ENCODE data around the gene ADAMTS13. TPM values are rescaled to one million over a fixed set of nuclear protein-coding genes. Genes with fewer than 3 reads are reported as not detected.

The ADAMTS13 gene
- total RNA-seq, 1 donor from 2014 or later = 1.2 TPM

GRCh38 chr9:133475292-133476012 is 53.3 kb downstream of the ADAMTS13 start:
- intact Hi-C loops (cut with micrococcal nuclease) = no loop called here
- H3K27ac Mint-ChIP-seq = no peak overlapping the region
- peaks cover 3% of the 10 kb centered on the region for H3K27me3 Mint-ChIP-seq (ENCODE audit: insufficient read depth)
- no peak for DNase-seq (ENCODE audit: low spot score)
- H3K9me3 Mint-ChIP-seq = no peaks in the 10 kb centered on the region
- H3K36me3 Mint-ChIP-seq (ENCODE audit: low read depth) = no peaks in the 10 kb centered on the region
- H3K4me1 Mint-ChIP-seq (ENCODE audit: low read depth) = peaks cover 6% of the 10 kb centered on the region
- H3K4me3 Mint-ChIP-seq = no peak overlapping the region

- Mint-ChIP-seq H3K4me1 (ENCODE audit: low read depth) (peaks cover 6% of the 10 kb centered on the region), H3K9me3 (no peaks in the 10 kb centered on the region), H3K4me3 (no peak overlapping the region), H3K27ac (no peak overlapping the region), H3K27me3 (ENCODE audit: insufficient read depth) (peaks cover 5% of the 10 kb centered on the region), H3K36me3 (ENCODE audit: low read depth) (no peaks in the 10 kb centered on the region)
- intact Hi-C loops (cut with micrococcal nuclease) = no loop called here
- DNase-seq (ENCODE audit: low spot score) = no peak
Measured at GRCh38 chr9:133476036-133476931, 54.1 kb downstream of the ADAMTS13 start.

GRCh38 chr9:133476941-133477340 is 54.8 kb downstream of the ADAMTS13 start:
- no peak overlapping the region for H3K27ac Mint-ChIP-seq
- intact Hi-C loops (cut with micrococcal nuclease) = no loop called here
- H3K27me3 Mint-ChIP-seq (ENCODE audit: insufficient read depth) = peaks cover 6% of the 10 kb centered on the region
- H3K36me3 Mint-ChIP-seq (ENCODE audit: low read depth) = no peaks in the 10 kb centered on the region
- H3K4me3 Mint-ChIP-seq = no peak overlapping the region
- H3K9me3 Mint-ChIP-seq = no peaks in the 10 kb centered on the region
- H3K4me1 Mint-ChIP-seq (ENCODE audit: low read depth) = peaks cover 6% of the 10 kb centered on the region
- no peak for DNase-seq (ENCODE audit: low spot score)

GRCh38 chr9:133477461-133477860 is 55.3 kb downstream of the ADAMTS13 start:
- Mint-ChIP-seq H3K9me3 (no peaks in the 10 kb centered on the region), H3K4me1 (ENCODE audit: low read depth) (peaks cover 6% of the 10 kb centered on the region), H3K27ac (no peak overlapping the region), H3K27me3 (ENCODE audit: insufficient read depth) (peaks cover 6% of the 10 kb centered on the region), H3K36me3 (ENCODE audit: low read depth) (no peaks in the 10 kb centered on the region), H3K4me3 (peak overlapping the region; percentile 26)
- no peak for DNase-seq (ENCODE audit: low spot score)
- intact Hi-C loops (cut with micrococcal nuclease) = no loop called here

GRCh38 chr9:133477992-133478850 is 56.1 kb downstream of the ADAMTS13 start:
- no peak for DNase-seq (ENCODE audit: low spot score)
- H3K4me3 Mint-ChIP-seq = peak overlapping the region; percentile 58
- H3K27ac Mint-ChIP-seq = no peak overlapping the region
- peaks cover 6% of the 10 kb centered on the region for H3K4me1 Mint-ChIP-seq (ENCODE audit: low read depth)
- peaks cover 10% of the 10 kb centered on the region for H3K27me3 Mint-ChIP-seq (ENCODE audit: insufficient read depth)
- no peaks in the 10 kb centered on the region for H3K9me3 Mint-ChIP-seq
- H3K36me3 Mint-ChIP-seq (ENCODE audit: low read depth) = no peaks in the 10 kb centered on the region
- intact Hi-C loops (cut with micrococcal nuclease) = loop anchor here (2.0 kb wide), 2 partner anchors 71 to 107 kb away; no protein-coding TSS in a partner anchor

- Mint-ChIP-seq H3K9me3 (no peaks in the 10 kb centered on the region), H3K36me3 (ENCODE audit: low read depth) (no peaks in the 10 kb centered on the region), H3K27me3 (ENCODE audit: insufficient read depth) (peaks cover 13% of the 10 kb centered on the region), H3K27ac (no peak within 1 kb of the TSS), H3K4me3 (peak within 1 kb of the TSS; percentile 79), H3K4me1 (ENCODE audit: low read depth) (peaks cover 6% of the 10 kb centered on the region)
- intact Hi-C loops (cut with micrococcal nuclease) = loop anchor here (1.0 to 2.0 kb wide), 3 partner anchors 20 to 108 kb away; partner anchors contain the start of gene CACFD1
- peak; percentile 82 for DNase-seq (ENCODE audit: low spot score)
Measured at GRCh38 chr9:133478851-133479711, 56.9 kb downstream of the ADAMTS13 start, which contains the start of gene SLC2A6. Gene SLC2A6, minus strand, starts transcription at chr9:133479099. Its CDS starts 40 bp downstream, at chr9:133479059.

- Mint-ChIP-seq H3K4me1 (ENCODE audit: low read depth) (peaks cover 13% of the 10 kb centered on the region), H3K36me3 (ENCODE audit: low read depth) (no peaks in the 10 kb centered on the region), H3K27ac (no peak overlapping the region), H3K9me3 (no peaks in the 10 kb centered on the region), H3K4me3 (no peak overlapping the region), H3K27me3 (ENCODE audit: insufficient read depth) (peaks cover 14% of the 10 kb centered on the region)
- DNase-seq (ENCODE audit: low spot score) = no peak
- intact Hi-C loops (cut with micrococcal nuclease) = no loop called here
Measured at GRCh38 chr9:133483611-133484010, 61.4 kb downstream of the ADAMTS13 start.

GRCh38 chr9:133484671-133485437 is 62.7 kb downstream of the ADAMTS13 start:
- Mint-ChIP-seq H3K4me1 (ENCODE audit: low read depth) (peaks cover 8% of the 10 kb centered on the region), H3K9me3 (no peaks in the 10 kb centered on the region), H3K27ac (no peak overlapping the region)

GRCh38 chr9:133485531-133486260 is 63.5 kb downstream of the ADAMTS13 start:
- DNase-seq (ENCODE audit: low spot score) = no peak
- Mint-ChIP-seq H3K27me3 (ENCODE audit: insufficient read depth) (peaks cover 11% of the 10 kb centered on the region), H3K27ac (no peak overlapping the region), H3K4me3 (no peak overlapping the region), H3K36me3 (ENCODE audit: low read depth) (no peaks in the 10 kb centered on the region), H3K4me1 (ENCODE audit: low read depth) (peaks cover 6% of the 10 kb centered on the region), H3K9me3 (no peaks in the 10 kb centered on the region)
- intact Hi-C loops (cut with micrococcal nuclease) = loop anchor here (1.0 to 5.0 kb wide), 8 partner anchors 78 to 508 kb away; partner anchors contain the start of genes MED22 and RPL7A

More at GRCh38 chr9:133484671-133485437, 62.7 kb downstream of the ADAMTS13 start:
- H3K27me3 Mint-ChIP-seq (ENCODE audit: insufficient read depth) = peaks cover 12% of the 10 kb centered on the region
- no peak overlapping the region for H3K4me3 Mint-ChIP-seq
- no peaks in the 10 kb centered on the region for H3K36me3 Mint-ChIP-seq (ENCODE audit: low read depth)
- DNase-seq (ENCODE audit: low spot score) = no peak
- intact Hi-C loops (cut with micrococcal nuclease) = loop anchor here (5.0 kb wide), 1 partner anchor 138 kb away; the partner anchor contains the start of genes MED22 and RPL7A

GRCh38 chr9:133487331-133487725 is 65.2 kb downstream of the ADAMTS13 start:
- Mint-ChIP-seq H3K9me3 (no peaks in the 10 kb centered on the region), H3K4me3 (no peak overlapping the region), H3K4me1 (ENCODE audit: low read depth) (peaks cover 6% of the 10 kb centered on the region), H3K27ac (no peak overlapping the region), H3K27me3 (ENCODE audit: insufficient read depth) (peaks cover 8% of the 10 kb centered on the region), H3K36me3 (ENCODE audit: low read depth) (no peaks in the 10 kb centered on the region)
- no peak for DNase-seq (ENCODE audit: low spot score)
- intact Hi-C loops (cut with micrococcal nuclease) = loop anchor here (2.0 to 5.0 kb wide), 2 partner anchors 117 to 140 kb away; partner anchors contain the start of genes MED22 and RPL7A
